GM21447 (cell line): ENCODE data around the gene ARPC4.
"Not testable (repeated sequence)": the region's sequence is repeated elsewhere in the genome, so short reads cannot be mapped to it uniquely, and the experiment has no call there.

Experiments used
- ATAC-seq: cut with Tn5 transposase; IDR thresholded peaks from one replicate; pipeline ENCODE4 v1.9.1; 2021; ENCODE audit not compliant: unreplicated experiment

The ARPC4 gene

DNA sequence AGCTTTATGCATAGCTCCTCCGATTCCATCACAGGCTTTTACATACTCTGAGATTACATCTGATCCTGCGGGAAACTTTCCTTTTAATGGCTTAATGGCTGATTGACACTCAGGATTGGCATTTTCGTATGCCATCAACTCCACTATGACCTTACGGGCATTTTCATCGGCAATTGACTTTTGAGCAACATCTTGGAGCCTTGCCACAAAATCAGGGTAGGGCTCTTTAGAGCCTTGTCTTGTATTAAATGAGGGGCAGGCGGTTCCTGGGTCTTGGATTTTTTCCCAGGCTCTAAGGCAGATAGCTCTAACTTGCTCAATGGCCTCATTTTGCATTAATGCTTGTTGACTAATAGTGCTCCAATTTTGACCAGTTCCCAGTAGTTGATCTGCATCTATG is 59.0 kb downstream of the ARPC4 start:
- ATAC-seq: not testable (repeated sequence)

DNA sequence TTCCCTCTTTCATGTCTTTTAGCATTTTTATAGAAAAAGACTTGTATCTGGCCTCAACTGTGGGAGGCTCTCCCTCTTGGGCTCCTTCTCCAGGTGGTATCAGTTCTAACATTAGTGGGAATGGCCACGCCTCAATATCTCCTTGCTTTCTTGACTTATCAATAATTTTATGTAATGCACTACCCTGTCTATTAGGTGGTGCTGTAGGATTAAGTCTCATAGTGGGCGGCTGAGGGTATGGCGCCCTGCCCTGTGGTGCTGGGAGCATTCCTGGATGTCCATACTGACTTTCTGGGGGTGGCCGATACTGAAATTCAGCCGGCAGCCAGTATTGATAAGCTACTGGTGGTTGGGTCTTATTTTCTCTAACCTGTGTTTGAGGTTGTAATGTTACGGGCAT is 59.6 kb downstream of the ARPC4 start:
- no peak for ATAC-seq

DNA sequence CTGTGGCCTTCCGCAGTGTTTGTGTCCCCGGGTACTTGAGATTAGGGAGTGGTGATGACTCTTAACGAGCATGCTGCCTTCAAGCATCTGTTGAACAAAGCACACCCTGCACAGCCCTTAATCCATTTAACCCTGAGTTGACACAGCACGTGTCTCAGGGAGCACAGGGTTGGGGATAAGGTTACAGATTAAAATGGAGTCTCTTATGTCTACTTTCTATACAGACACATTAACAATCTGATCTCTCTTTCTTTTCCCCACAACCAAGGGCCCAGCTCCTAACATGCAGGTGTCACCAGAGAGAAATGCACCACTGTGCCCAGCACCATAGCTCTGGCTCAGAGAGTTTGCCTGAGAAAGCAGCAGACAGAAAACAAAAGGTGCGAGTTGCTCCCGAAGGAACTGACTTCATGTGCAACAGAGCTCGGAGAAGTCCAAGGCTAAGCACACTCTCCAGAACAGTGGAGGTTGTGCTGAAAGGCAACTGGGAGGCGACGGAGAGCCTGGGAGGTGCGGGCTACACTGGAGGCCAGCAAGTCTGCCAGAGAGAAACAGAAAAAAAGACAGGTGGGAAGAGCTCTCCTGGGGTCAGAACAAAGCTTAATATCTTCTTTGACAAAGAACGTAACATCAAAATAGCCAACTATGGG is 61.5 kb downstream of the ARPC4 start:
- not testable (repeated sequence) for ATAC-seq

DNA sequence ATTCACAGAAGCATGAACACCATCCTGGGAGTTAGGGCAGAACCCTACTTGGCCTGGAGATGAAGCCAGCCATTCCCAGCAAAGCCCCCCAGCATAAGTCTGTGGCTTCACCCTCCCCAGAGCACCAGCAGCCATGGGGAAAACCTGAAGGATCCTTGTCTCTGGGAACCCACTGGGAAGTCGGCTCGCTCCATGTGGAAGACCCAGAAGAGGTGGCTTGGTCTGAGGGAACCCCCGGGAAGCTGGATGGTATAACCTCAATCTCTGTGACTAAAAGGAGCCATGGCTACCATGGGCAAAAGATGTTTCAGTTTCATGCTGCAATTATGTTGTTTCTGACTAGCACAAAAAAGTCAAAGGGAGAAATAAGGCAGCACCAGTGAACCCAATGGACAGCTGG is 62.7 kb downstream of the ARPC4 start:
- no peak for ATAC-seq
